Measurements from ENCODE around the gene UNK.

GRCh38 chr17:75808905-75809621 is 24.5 kb downstream of the UNK start:
- TF ChIP-seq CTCF (IDR thresholded peaks at IDR 0.05) (no peak), EZH2 (IDR thresholded peaks at IDR 0.05; ENCODE audit: borderline replicate concordance, insufficient read depth, low read depth, low read length, poor library complexity, severe bottlenecking) (no peak)

Data from B cell (primary cell).